WERI-Rb-1 (cell line): ENCODE measurements around the gene CD3E.
A peak's percentile ranks its signal among the peaks of the same experiment; 100 is the strongest.

Experiments
- DNase-seq: peaks from one replicate; pipeline ENCODE4 v3.0.0-alpha.2; 2020
- H3K27ac ChIP-seq: fragments of 250-450 bp; sonication (Bioruptor Pico); 2 replicates; pipeline ENCODE4 v1.5.1; 2020; ENCODE audit warnings: mild to moderate bottlenecking, moderate library complexity
- H3K27me3 ChIP-seq: fragments of 250-450 bp; sonication (Bioruptor Pico); 2 replicates; pipeline ENCODE4 v1.5.1; 2021; ENCODE audit warnings: mild to moderate bottlenecking, low read depth, moderate library complexity; ENCODE audit not compliant: insufficient read depth, severe bottlenecking
- H3K36me3 ChIP-seq: fragments of 250-450 bp; sonication (Bioruptor Pico); 2 replicates; pipeline ENCODE4 v1.5.1; 2020; ENCODE audit warnings: mild to moderate bottlenecking, moderate library complexity
- H3K4me3 ChIP-seq: 2 replicates; pipeline ENCODE4 v1.5.1; 2011; ENCODE audit warnings: low read depth, mild to moderate bottlenecking, control low read depth, low read length
- H3K9me3 ChIP-seq: fragments of 250-450 bp; sonication (Bioruptor Pico); 2 replicates; pipeline ENCODE4 v1.5.1; 2021; ENCODE audit warnings: mild to moderate bottlenecking, moderate library complexity; ENCODE audit not compliant: severe bottlenecking
- TF ChIP-seq, protein P1 (sequence below): IDR thresholded peaks from 2 replicates; pipeline ENCODE4 v1.5.1; 2011; ENCODE audit warnings: low read depth, mild to moderate bottlenecking, control low read depth, inconsistent platforms, low read length

CD3E gene

DNA sequence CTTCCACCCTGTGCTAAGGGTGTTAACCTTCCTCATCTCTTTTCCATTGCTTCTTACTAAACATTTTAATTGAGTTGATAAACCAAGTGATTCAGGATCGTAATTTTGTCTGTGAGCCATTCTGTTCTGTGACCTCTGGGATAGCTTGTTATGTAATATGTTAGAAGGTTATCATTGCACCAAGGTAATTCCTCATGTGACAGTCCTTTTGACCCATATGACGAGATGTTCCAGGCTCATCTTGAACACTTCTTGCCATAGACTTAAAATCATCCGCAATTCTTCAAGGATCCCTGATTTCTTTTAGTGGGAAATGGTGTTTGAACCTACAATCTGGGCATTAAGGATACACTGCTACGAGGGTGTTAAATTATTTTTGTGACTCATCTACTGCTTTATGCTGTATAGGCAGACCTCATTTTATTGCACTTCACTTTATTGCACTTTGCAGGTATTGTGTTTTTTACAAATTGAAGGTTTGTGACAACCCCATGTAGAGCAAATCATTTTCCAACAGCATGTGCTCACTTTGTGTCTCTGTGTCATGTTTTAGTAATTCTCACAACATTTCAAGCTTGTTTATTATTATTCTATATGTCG is 21.4 kb upstream of the CD3E start:
- Histone ChIP-seq H3K4me3 (no peak overlapping the region), H3K36me3 (no peaks in the 10 kb centered on the region), H3K27ac (no peak overlapping the region), H3K27me3 (no peaks in the 10 kb centered on the region), H3K9me3 (no peaks in the 10 kb centered on the region)
- TF ChIP-seq, protein P1, sequence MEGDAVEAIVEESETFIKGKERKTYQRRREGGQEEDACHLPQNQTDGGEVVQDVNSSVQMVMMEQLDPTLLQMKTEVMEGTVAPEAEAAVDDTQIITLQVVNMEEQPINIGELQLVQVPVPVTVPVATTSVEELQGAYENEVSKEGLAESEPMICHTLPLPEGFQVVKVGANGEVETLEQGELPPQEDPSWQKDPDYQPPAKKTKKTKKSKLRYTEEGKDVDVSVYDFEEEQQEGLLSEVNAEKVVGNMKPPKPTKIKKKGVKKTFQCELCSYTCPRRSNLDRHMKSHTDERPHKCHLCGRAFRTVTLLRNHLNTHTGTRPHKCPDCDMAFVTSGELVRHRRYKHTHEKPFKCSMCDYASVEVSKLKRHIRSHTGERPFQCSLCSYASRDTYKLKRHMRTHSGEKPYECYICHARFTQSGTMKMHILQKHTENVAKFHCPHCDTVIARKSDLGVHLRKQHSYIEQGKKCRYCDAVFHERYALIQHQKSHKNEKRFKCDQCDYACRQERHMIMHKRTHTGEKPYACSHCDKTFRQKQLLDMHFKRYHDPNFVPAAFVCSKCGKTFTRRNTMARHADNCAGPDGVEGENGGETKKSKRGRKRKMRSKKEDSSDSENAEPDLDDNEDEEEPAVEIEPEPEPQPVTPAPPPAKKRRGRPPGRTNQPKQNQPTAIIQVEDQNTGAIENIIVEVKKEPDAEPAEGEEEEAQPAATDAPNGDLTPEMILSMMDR = no peak
- no peak for DNase-seq

DNA sequence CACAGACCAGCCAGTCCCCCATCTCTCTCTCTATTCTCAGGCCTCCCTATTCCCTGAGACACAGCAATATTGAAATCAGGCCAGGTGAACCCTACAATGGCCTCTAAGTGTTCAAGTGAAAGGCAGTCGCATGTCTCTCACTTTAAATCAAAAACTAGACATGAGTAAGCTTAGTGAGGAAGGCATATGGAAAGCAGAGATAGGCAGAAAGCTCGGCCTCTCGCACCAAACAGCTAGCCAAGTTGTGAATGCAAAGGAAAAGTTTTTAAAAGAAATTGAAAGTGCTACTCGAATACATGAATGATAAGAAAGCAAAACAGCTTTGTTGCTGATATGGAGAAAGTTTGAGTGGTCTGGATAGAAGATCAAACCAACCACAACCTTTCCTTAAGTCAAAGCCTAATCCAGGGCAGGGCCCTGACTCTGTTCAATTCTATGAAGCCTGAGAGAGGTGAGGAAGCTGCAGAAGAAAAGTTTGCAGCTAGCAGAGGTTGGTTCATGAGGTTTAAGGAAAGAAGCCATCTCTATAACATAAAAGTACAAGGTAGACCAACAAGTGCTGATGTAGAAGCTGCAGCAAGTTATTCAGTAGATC is 20.7 kb upstream of the CD3E start:
- no peak overlapping the region for H3K4me3 ChIP-seq
- no peak for DNase-seq
- no peaks in the 10 kb centered on the region for H3K27me3 ChIP-seq
- TF ChIP-seq, protein P1 = no peak
- no peaks in the 10 kb centered on the region for H3K9me3 ChIP-seq
- H3K36me3 ChIP-seq = no peaks in the 10 kb centered on the region
- no peak overlapping the region for H3K27ac ChIP-seq

DNA sequence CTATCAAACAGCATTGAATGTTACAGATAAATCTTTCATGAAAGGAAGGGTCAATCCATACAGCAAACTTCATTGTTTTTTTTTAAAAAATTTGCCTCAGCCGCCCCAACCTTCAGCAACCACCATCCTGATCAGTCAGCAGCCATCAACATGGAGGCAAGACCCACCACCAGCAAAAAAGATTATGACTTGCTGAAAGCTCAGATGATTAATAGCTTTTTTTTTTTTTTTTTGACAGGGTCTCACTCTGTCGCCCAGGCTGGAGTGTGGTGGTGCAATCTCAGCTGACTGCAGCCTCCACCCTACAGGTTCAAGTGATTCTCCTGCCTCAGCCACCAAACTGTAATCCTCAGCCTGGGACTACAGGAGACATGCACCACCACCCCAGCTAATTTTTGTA is 18.0 kb upstream of the CD3E start:
- Histone ChIP-seq H3K9me3 (no peaks in the 10 kb centered on the region), H3K27ac (no peak overlapping the region)
- DNase-seq = no peak

DNA sequence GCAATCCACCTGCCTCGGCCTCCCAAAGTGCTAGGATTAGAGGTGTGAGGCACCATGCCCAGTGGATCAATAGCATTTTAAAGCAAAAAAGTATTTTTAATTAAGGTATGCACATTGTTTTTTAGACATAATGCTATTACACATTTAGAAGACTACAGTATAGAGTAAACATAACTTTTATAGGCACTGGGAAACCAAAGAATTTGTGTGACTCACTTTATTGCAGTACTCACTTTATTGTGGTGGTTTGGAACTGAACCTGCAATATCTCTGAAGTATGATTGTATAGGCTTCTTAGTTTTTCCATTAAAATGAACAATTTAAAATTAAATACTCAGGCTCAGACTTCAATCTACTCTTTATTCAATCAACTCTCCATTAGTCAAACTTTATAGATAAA is 17.5 kb upstream of the CD3E start:
- TF ChIP-seq, protein P1 = no peak
- DNase-seq = no peak
- Histone ChIP-seq H3K9me3 (no peaks in the 10 kb centered on the region), H3K36me3 (no peaks in the 10 kb centered on the region), H3K4me3 (no peak overlapping the region), H3K27me3 (no peaks in the 10 kb centered on the region), H3K27ac (no peak overlapping the region)

More for the DNA sequence above, 18.0 kb upstream of the CD3E start:
- TF ChIP-seq, protein P1 = no peak
- Histone ChIP-seq H3K4me3 (no peak overlapping the region), H3K27me3 (no peaks in the 10 kb centered on the region), H3K36me3 (no peaks in the 10 kb centered on the region)

DNA sequence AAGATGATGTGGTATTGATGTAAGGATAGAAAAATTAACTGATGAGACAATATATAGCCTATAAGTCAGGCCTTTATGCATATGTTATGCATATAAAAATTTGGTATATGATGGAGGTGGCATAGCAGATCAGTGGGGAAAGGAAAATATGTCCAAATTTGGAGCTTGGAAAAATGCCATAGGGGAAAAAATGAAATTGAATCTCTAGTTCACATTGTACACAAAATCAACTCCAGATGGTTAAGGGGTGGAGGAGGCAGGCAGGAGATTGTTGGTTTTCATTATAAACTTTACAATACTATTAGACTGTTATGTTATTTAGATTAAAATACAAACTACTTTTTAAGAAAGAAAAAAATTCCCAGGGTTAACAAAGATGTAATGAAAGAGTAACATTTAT is 15.1 kb upstream of the CD3E start:
- no peak overlapping the region for H3K27ac ChIP-seq
- TF ChIP-seq, protein P1 = no peak
- no peaks in the 10 kb centered on the region for H3K36me3 ChIP-seq
- no peak overlapping the region for H3K4me3 ChIP-seq
- no peak for DNase-seq
- no peaks in the 10 kb centered on the region for H3K27me3 ChIP-seq
- no peaks in the 10 kb centered on the region for H3K9me3 ChIP-seq

DNA sequence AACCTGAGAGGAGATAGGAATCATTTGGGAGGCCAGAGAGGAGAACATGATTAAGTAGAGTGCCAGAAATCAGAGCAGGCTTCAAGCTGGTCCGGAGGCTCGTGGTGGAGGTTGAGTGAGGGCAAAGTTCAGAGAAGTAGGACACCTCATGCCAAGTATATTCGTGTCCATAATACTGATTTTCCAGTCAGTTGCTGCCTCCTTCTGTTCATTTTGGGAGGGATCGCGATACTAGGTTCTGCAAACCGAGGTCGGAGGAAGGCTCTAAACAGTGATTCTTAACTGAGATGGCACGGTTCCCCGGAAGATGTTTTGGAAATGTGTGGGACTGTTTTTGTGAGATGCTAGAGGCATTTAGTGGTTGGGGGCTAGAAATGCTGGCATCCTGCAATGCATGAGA is 13.6 kb upstream of the CD3E start:
- DNase-seq = peak; percentile 34
- TF ChIP-seq, protein P1 = peak; percentile 47

More for the DNA sequence above, 13.6 kb upstream of the CD3E start:
- no peak overlapping the region for H3K4me3 ChIP-seq
- H3K36me3 ChIP-seq = no peaks in the 10 kb centered on the region
- no peaks in the 10 kb centered on the region for H3K9me3 ChIP-seq
- H3K27me3 ChIP-seq = no peaks in the 10 kb centered on the region
- no peak overlapping the region for H3K27ac ChIP-seq
